Suprapubic skin (tissue), 4 donors: ENCODE results near the gene IMP4. TPM values are rescaled to one million over a fixed set of nuclear protein-coding genes. Genes with fewer than 3 reads are reported as not detected.
A peak's percentile ranks its signal among the peaks of the same experiment; 100 is the strongest.

Experiments used
- DNase-seq, 2 donors: peaks; one replicate each; pipeline ENCODE4 v3.0.0-alpha.2; 2019; ENCODE audit warnings: low spot score in 2 of 2
- H3K27ac ChIP-seq: fragments of 200-600 bp; sonication (generic); one replicate; pipeline ENCODE4 v1.5.1; 2019
- H3K27me3 ChIP-seq: fragments of 200-600 bp; sonication (generic); one replicate; pipeline ENCODE4 v1.5.1; 2019
- H3K36me3 ChIP-seq: fragments of 200-600 bp; sonication (generic); one replicate; pipeline ENCODE4 v1.5.1; 2019
- H3K4me1 ChIP-seq: fragments of 200-600 bp; sonication (generic); one replicate; pipeline ENCODE4 v1.5.1; 2019
- H3K4me3 ChIP-seq: fragments of 200-600 bp; sonication (generic); one replicate; pipeline ENCODE4 v1.5.1; 2019; ENCODE audit warnings: mild to moderate bottlenecking
- H3K9me3 ChIP-seq: fragments of 200-600 bp; sonication (generic); one replicate; pipeline ENCODE4 v1.5.1; 2019
- CTCF ChIP-seq, 2 donors: fragments of 200-600 bp in 1 of 2; fragments of 450-650 bp in 1 of 2; sonication (generic) in 1 of 2; IDR thresholded peaks; one replicate each; pipeline ENCODE4 v1.5.1; 2016 to 2019; ENCODE audit warnings: antibody characterized with exemption in 2 of 2, mild to moderate bottlenecking in 1 of 2, moderate library complexity in 1 of 2
- EP300 ChIP-seq: sonication (generic); formaldehyde crosslinking; IDR thresholded peaks from one replicate; pipeline ENCODE4 v1.6.1; 2017; ENCODE audit warnings: antibody characterized with exemption
- POLR2A ChIP-seq, 2 donors: fragments of 450-650 bp; IDR thresholded peaks; one replicate each; pipeline ENCODE4 v1.6.1; 2017; ENCODE audit warnings: antibody characterized with exemption in 2 of 2, mild to moderate bottlenecking in 2 of 2, moderate library complexity in 2 of 2
- POLR2AphosphoS5 ChIP-seq, 3 donors: sonication (generic); formaldehyde crosslinking; IDR thresholded peaks; one replicate each; pipeline ENCODE4 v1.6.1; 2017; ENCODE audit warnings: antibody characterized with exemption in 3 of 3
- WGBS: methylation state at CpG from one replicate; pipeline ENCODE4 v1.1.5; 2018; 5-methylcytosine and 5-hydroxymethylcytosine counted together
- total RNA-seq, 4 donors: library from RNA; depleted of rRNA; stranded (reverse); fragments of >200 nt; gene quantifications; one replicate each; pipeline ENCODE4 v1.1.0, GENCODE V29; 2016

The IMP4 gene
- total RNA-seq, 4 donors from 2014 or later: 84.0 to 125 (median 98.8) TPM

DNA sequence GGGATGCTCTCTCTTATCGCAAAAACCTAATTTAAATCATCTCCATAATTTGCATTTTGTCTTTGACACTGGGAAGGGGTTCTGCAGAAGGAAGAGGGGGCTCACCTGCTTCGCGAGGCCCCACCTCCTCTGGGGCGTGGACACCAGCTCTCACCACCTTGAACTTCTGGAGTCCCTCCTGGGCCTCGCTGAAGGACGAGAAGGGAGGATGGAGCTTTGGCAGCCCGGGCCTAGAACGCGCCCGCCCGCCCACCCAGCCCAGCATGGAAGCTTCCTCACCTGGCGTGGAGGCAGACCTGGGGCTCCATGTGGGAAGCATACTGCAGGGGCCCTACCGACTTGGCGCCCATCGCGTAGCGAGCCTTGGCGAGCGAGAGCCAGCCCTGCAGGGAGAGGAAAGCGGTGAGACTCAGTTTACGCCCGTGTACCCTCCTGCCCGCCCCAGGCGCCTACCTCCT, 1.1 kb upstream of the IMP4 start:
- DNase-seq: no peak

GRCh38 chr2:130342020-130342532, 621 bp upstream of the IMP4 start:
- Histone ChIP-seq H3K27me3 (no peaks in the 10 kb centered on the region), H3K9me3 (no peaks in the 10 kb centered on the region), H3K4me1 (peaks cover 21% of the 10 kb centered on the region), H3K27ac (peak overlapping the region; percentile 94), H3K36me3 (peaks cover 52% of the 10 kb centered on the region), H3K4me3 (peak overlapping the region; percentile 68)
- TF ChIP-seq CTCF (IDR thresholded peaks at IDR 0.05) (no peak), POLR2AphosphoS5 (IDR thresholded peaks at IDR 0.05) (no peak), POLR2A (IDR thresholded peaks at IDR 0.05) (no peak), EP300 (no peak)
- WGBS: 0% methylated on average over 17 of the region's 24 CpGs
- DNase-seq: peak; percentile 92 to 95

More for the DNA sequence above, 1.1 kb upstream of the IMP4 start:
- Histone ChIP-seq H3K27me3 (no peaks in the 10 kb centered on the region), H3K9me3 (no peaks in the 10 kb centered on the region), H3K4me3 (peak overlapping the region; percentile 68), H3K27ac (peak overlapping the region; percentile 94), H3K36me3 (peaks cover 47% of the 10 kb centered on the region), H3K4me1 (peaks cover 21% of the 10 kb centered on the region)
- no peak for TF ChIP-seq EP300
- TF ChIP-seq POLR2AphosphoS5 (IDR thresholded peaks at IDR 0.05): no peak
- TF ChIP-seq POLR2A (IDR thresholded peaks at IDR 0.05): no peak
- no peak for TF ChIP-seq CTCF (IDR thresholded peaks at IDR 0.05)
- WGBS: 7% methylated on average over 4 of the region's 24 CpGs

GRCh38 chr2:130344578-130344977, 1.9 kb downstream of the IMP4 start:
- WGBS: 96% methylated on average over 4 of the region's 4 CpGs
- Histone ChIP-seq H3K27ac (no peak overlapping the region), H3K4me1 (peaks cover 21% of the 10 kb centered on the region), H3K36me3 (peaks cover 54% of the 10 kb centered on the region), H3K27me3 (no peaks in the 10 kb centered on the region), H3K9me3 (no peaks in the 10 kb centered on the region), H3K4me3 (no peak overlapping the region)
- TF ChIP-seq POLR2AphosphoS5 (IDR thresholded peaks at IDR 0.05): no peak
- TF ChIP-seq EP300: no peak
- TF ChIP-seq POLR2A (IDR thresholded peaks at IDR 0.05): no peak
- DNase-seq: no peak

- Histone ChIP-seq H3K9me3 (no peaks in the 10 kb centered on the region), H3K27me3 (no peaks in the 10 kb centered on the region), H3K4me3 (no peak overlapping the region), H3K27ac (no peak overlapping the region), H3K4me1 (peaks cover 21% of the 10 kb centered on the region), H3K36me3 (peaks cover 49% of the 10 kb centered on the region)
- WGBS: 94% methylated on average over 12 of the region's 13 CpGs
- TF ChIP-seq EP300 (no peak), CTCF (IDR thresholded peaks at IDR 0.05) (no peak), POLR2A (IDR thresholded peaks at IDR 0.05) (no peak), POLR2AphosphoS5 (IDR thresholded peaks at IDR 0.05) (no peak)
- no peak for DNase-seq
Measured at GRCh38 chr2:130345091-130345490, 2.4 kb downstream of the IMP4 start.

GRCh38 chr2:130345611-130346010, 2.9 kb downstream of the IMP4 start:
- Histone ChIP-seq H3K27ac (no peak overlapping the region), H3K4me1 (peaks cover 21% of the 10 kb centered on the region), H3K4me3 (no peak overlapping the region), H3K9me3 (no peaks in the 10 kb centered on the region), H3K36me3 (peaks cover 48% of the 10 kb centered on the region), H3K27me3 (no peaks in the 10 kb centered on the region)
- no peak for DNase-seq
- TF ChIP-seq POLR2A (IDR thresholded peaks at IDR 0.05) (no peak), CTCF (IDR thresholded peaks at IDR 0.05) (no peak), EP300 (no peak), POLR2AphosphoS5 (IDR thresholded peaks at IDR 0.05) (no peak)
- whole genome bisulfite sequencing: 96% methylated on average over 19 of the region's 21 CpGs
